ENCODE measurements around the gene PSME3IP1. TPM values are rescaled to one million over a fixed set of nuclear protein-coding genes. Genes with fewer than 3 reads are reported as not detected.
A peak's percentile ranks its signal among the peaks of the same experiment; 100 is the strongest.

PSME3IP1 gene
- polyA plus RNA-seq, 3 donors, result 75.4 to 133 (median 78.6) TPM

DNA sequence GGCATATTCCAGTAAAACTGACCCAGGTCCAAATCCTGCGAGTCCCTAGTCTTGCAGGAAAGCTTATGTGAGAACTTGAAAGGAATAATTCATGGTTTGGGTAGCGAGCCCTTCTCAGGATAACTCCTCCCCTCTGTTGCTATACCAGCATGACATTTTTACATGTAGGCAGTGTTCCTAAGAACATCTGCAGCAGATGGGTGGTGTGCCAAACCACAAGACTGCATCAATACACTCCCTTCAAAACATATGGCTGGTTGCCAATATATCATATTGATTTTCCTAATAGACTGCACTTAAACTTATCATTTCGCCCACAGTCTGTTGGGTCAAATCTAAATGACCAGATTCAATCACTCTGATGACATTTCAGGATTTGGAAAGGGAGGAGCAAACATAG is 19.9 kb downstream of the PSME3IP1 start:
- no peaks in the 10 kb centered on the region for H3K27me3 Mint-ChIP-seq (ENCODE audit: low read depth in 3 of 3)
- no peaks in the 10 kb centered on the region for H3K79me2 ChIP-seq (ENCODE audit: insufficient read depth, low read length)
- no peaks in the 10 kb centered on the region for H3K9me3 ChIP-seq (replicated peaks in 1 of 2; ENCODE audit: control insufficient read depth in 1 of 2, insufficient read depth in 1 of 2, low read length in 2 of 2)
- no peak overlapping the region for H3K9ac ChIP-seq (ENCODE audit: insufficient read depth, low read length, poor library complexity, severe bottlenecking)
- no peak overlapping the region for H3K4me2 ChIP-seq (replicated peaks; ENCODE audit: extremely low read depth, low read length, poor library complexity, severe bottlenecking)
- peaks cover 62 to 81% of the 10 kb centered on the region in 2 donors for H3K36me3 ChIP-seq (replicated peaks in 1 of 2; ENCODE audit: control insufficient read depth in 1 of 2, insufficient read depth in 2 of 2, low read length in 2 of 2)
- peak overlapping the region in 1 of 2 donors; percentile 76 for H3K27ac ChIP-seq (ENCODE audit: low read depth in 1 of 2, low read length in 2 of 2)
- intact Hi-C loops (cut with micrococcal nuclease), result loop anchor here (2.0 to 10.0 kb wide), 4 partner anchors 81 to 301 kb away; partner anchors contain the start of genes CETP (in 1 of the 2) and SLC12A3 (in 1 of the 2)
- peaks cover 57 to 81% of the 10 kb centered on the region in 2 donors for H3K36me3 Mint-ChIP-seq
- DNase-seq, result no peak
- H2AFZ ChIP-seq (ENCODE audit: insufficient read depth, low read depth, low read length, poor library complexity, severe bottlenecking), result no peak overlapping the region
- H3K4me3 Mint-ChIP-seq, result no peak overlapping the region
- H3K4me1 ChIP-seq (ENCODE audit: control insufficient read depth in 1 of 2, insufficient read depth in 2 of 2, low read length in 2 of 2), result peaks cover 24% of the 10 kb centered on the region in 2 donors
- TF ChIP-seq, protein P1, sequence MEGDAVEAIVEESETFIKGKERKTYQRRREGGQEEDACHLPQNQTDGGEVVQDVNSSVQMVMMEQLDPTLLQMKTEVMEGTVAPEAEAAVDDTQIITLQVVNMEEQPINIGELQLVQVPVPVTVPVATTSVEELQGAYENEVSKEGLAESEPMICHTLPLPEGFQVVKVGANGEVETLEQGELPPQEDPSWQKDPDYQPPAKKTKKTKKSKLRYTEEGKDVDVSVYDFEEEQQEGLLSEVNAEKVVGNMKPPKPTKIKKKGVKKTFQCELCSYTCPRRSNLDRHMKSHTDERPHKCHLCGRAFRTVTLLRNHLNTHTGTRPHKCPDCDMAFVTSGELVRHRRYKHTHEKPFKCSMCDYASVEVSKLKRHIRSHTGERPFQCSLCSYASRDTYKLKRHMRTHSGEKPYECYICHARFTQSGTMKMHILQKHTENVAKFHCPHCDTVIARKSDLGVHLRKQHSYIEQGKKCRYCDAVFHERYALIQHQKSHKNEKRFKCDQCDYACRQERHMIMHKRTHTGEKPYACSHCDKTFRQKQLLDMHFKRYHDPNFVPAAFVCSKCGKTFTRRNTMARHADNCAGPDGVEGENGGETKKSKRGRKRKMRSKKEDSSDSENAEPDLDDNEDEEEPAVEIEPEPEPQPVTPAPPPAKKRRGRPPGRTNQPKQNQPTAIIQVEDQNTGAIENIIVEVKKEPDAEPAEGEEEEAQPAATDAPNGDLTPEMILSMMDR (IDR thresholded peaks at IDR 0.05), result no peak
- WGBS (ENCODE audit: insufficient coverage), result no CpG with 5 or more reads among the region's 3 CpGs
- H3K27ac Mint-ChIP-seq, result peak overlapping the region in 3 of 7 donors; percentile 23 to 92 (median 78)
- no peak overlapping the region for H3K4me3 ChIP-seq (replicated peaks in 1 of 3; ENCODE audit: low read depth in 2 of 3, low read length in 3 of 3)
- peaks cover 10% of the 10 kb centered on the region for H4K20me1 ChIP-seq (ENCODE audit: insufficient read depth, low read length)
- no peaks in the 10 kb centered on the region for H3K9me3 Mint-ChIP-seq
- peaks cover 26% of the 10 kb centered on the region for H3K4me1 Mint-ChIP-seq
- no peaks in the 10 kb centered on the region for H3K27me3 ChIP-seq (ENCODE audit: control insufficient read depth in 2 of 2, insufficient read depth in 2 of 2, low read length in 2 of 2)

DNA sequence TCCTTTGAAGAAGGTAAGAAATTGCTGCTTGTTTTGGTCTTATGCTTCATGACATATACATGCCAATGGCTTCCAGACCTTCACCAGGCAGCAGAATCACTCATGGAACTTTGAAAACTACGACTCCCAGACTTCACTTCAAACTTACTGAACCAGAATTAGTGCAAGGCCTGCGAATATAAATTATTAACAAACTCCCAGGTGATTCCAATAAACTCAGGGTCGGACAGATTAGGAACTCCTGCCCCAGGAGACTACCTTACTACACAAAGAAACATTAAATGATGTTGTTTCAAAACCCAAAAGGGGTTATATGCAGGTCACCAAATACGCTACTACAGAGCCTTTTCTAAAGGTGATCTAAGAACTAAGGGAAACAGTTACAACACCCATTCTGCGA is 20.4 kb downstream of the PSME3IP1 start:
- Mint-ChIP-seq H3K27ac (peak overlapping the region in 2 of 7 donors; percentile 23 to 65), H3K4me1 (peaks cover 31% of the 10 kb centered on the region), H3K4me3 (no peak overlapping the region), H3K36me3 (peaks cover 55 to 79% of the 10 kb centered on the region in 2 donors), H3K27me3 (ENCODE audit: low read depth in 3 of 3) (no peaks in the 10 kb centered on the region), H3K9me3 (no peaks in the 10 kb centered on the region)
- TF ChIP-seq, protein P1 (IDR thresholded peaks at IDR 0.05), result no peak
- no peak overlapping the region for H2AFZ ChIP-seq (ENCODE audit: insufficient read depth, low read depth, low read length, poor library complexity, severe bottlenecking)
- no peaks in the 10 kb centered on the region for H3K27me3 ChIP-seq (ENCODE audit: control insufficient read depth in 2 of 2, insufficient read depth in 2 of 2, low read length in 2 of 2)
- H3K27ac ChIP-seq (ENCODE audit: low read depth in 1 of 2, low read length in 2 of 2), result peak overlapping the region in 1 of 2 donors; percentile 76
- H3K4me1 ChIP-seq (ENCODE audit: control insufficient read depth in 1 of 2, insufficient read depth in 2 of 2, low read length in 2 of 2), result peaks cover 24% of the 10 kb centered on the region in 2 donors
- no peak overlapping the region for H3K9ac ChIP-seq (ENCODE audit: insufficient read depth, low read length, poor library complexity, severe bottlenecking)
- DNase-seq, result no peak
- H4K20me1 ChIP-seq (ENCODE audit: insufficient read depth, low read length), result peaks cover 10% of the 10 kb centered on the region
- intact Hi-C loops (cut with micrococcal nuclease), result loop anchor here (5.0 to 10.0 kb wide), 3 partner anchors 83 to 301 kb away; partner anchors contain the start of genes CETP (in 1 of the 2) and SLC12A3 (in 1 of the 2)
- no peak overlapping the region for H3K4me3 ChIP-seq (replicated peaks in 1 of 3; ENCODE audit: low read depth in 2 of 3, low read length in 3 of 3)
- WGBS (ENCODE audit: insufficient coverage), result 95% methylated on average over 4 of the region's 5 CpGs
- peaks cover 58 to 81% of the 10 kb centered on the region in 2 donors for H3K36me3 ChIP-seq (replicated peaks in 1 of 2; ENCODE audit: control insufficient read depth in 1 of 2, insufficient read depth in 2 of 2, low read length in 2 of 2)
- H3K79me2 ChIP-seq (ENCODE audit: insufficient read depth, low read length), result no peaks in the 10 kb centered on the region
- H3K4me2 ChIP-seq (replicated peaks; ENCODE audit: extremely low read depth, low read length, poor library complexity, severe bottlenecking), result no peak overlapping the region
- no peaks in the 10 kb centered on the region for H3K9me3 ChIP-seq (replicated peaks in 1 of 2; ENCODE audit: control insufficient read depth in 1 of 2, insufficient read depth in 1 of 2, low read length in 2 of 2)

Data from CD14-positive monocyte (primary cell).